ENCODE data around the gene NKD2. TPM values are rescaled to one million over a fixed set of nuclear protein-coding genes. Genes with fewer than 3 reads are reported as not detected.

Gene NKD2
- total RNA-seq (2.3 TPM), polyA plus RNA-seq (ENCODE audit: insufficient read depth in 1 of 8, insufficient read length in 8 of 8, low replicate concordance in 1 of 8) (1 to 10 TPM; 1.5 to 5.3 (median 2.5) TPM)
- long read RNA-seq, donor 1: 0 reads
- long read RNA-seq, donor 2: 0 reads
- long read RNA-seq, donor 3: 0 reads
- long read RNA-seq, donor 4, partial matches to known transcripts: 0 of 1 reads
- long read RNA-seq, donor 4, other reads (novel, unspliced or antisense): 0 of 1 reads
- long read RNA-seq, donor 5, partial matches to known transcripts: 0 of 2 reads
- long read RNA-seq, donor 5, other reads (novel, unspliced or antisense): 0 of 2 reads
- long read RNA-seq, donor 6: 0 reads
- long read RNA-seq, donor 7: 0 reads
- long read RNA-seq, donor 8: 0 reads
- long read RNA-seq, donor 9, partial matches to known transcripts: 0 of 1 reads
- long read RNA-seq, donor 9, other reads (novel, unspliced or antisense): 0 of 1 reads
- long read RNA-seq, donor 10: 0 reads
- long read RNA-seq, donor 11: 0 reads

- H3K4me3 ChIP-seq (ENCODE audit: low read length): peak within 1 kb of the TSS; percentile 19
- H3K27ac ChIP-seq (ENCODE audit: low read length): no peak within 1 kb of the TSS
- H3K36me3 ChIP-seq (ENCODE audit: control insufficient read depth, insufficient read depth, low read length): no peaks in the 10 kb centered on the region
- WGBS (ENCODE audit: insufficient coverage): under 1% methylated on average over 100 of the region's 108 CpGs
- peaks cover 80% of the 10 kb centered on the region for H3K27me3 ChIP-seq (ENCODE audit: control insufficient read depth, insufficient read depth, low read length)
- H3K4me1 ChIP-seq (ENCODE audit: control insufficient read depth, insufficient read depth, low read length): peaks cover 39% of the 10 kb centered on the region
- no peaks in the 10 kb centered on the region for H3K9me3 ChIP-seq (replicated peaks; ENCODE audit: control insufficient read depth, low read depth, low read length)
- DNase-seq: no peak
Measured at GRCh38 chr5:1008451-1009358, at the start of gene NKD2. Gene NKD2 (plus strand): TSS chr5:1008802. CDS start chr5:1009058, 256 bp downstream.

GRCh38 chr5:959581-960531 lies 48.7 kb upstream of the NKD2 start:
- Histone ChIP-seq H3K4me3 (ENCODE audit: low read length) (no peak overlapping the region), H3K27ac (ENCODE audit: low read length) (no peak overlapping the region), H3K36me3 (ENCODE audit: control insufficient read depth, insufficient read depth, low read length) (no peaks in the 10 kb centered on the region), H3K9me3 (replicated peaks; ENCODE audit: control insufficient read depth, low read depth, low read length) (no peaks in the 10 kb centered on the region), H3K4me1 (ENCODE audit: control insufficient read depth, insufficient read depth, low read length) (peaks cover 70% of the 10 kb centered on the region), H3K27me3 (ENCODE audit: control insufficient read depth, insufficient read depth, low read length) (peaks cover 53% of the 10 kb centered on the region)
- no peak for DNase-seq
- WGBS (ENCODE audit: insufficient coverage): 79% methylated on average over 46 of the region's 47 CpGs

GRCh38 chr5:960551-960950 lies 48.1 kb upstream of the NKD2 start:
- Histone ChIP-seq H3K27me3 (ENCODE audit: control insufficient read depth, insufficient read depth, low read length) (peaks cover 54% of the 10 kb centered on the region), H3K4me1 (ENCODE audit: control insufficient read depth, insufficient read depth, low read length) (peaks cover 71% of the 10 kb centered on the region)

GRCh38 chr5:961002-961710 lies 47.4 kb upstream of the NKD2 start:
- 65% methylated on average over 26 of the region's 27 CpGs for WGBS (ENCODE audit: insufficient coverage)
- Histone ChIP-seq H3K4me1 (ENCODE audit: control insufficient read depth, insufficient read depth, low read length) (peaks cover 66% of the 10 kb centered on the region), H3K27me3 (ENCODE audit: control insufficient read depth, insufficient read depth, low read length) (peaks cover 53% of the 10 kb centered on the region), H3K27ac (ENCODE audit: low read length) (no peak overlapping the region), H3K4me3 (ENCODE audit: low read length) (no peak overlapping the region), H3K36me3 (ENCODE audit: control insufficient read depth, insufficient read depth, low read length) (no peaks in the 10 kb centered on the region), H3K9me3 (replicated peaks; ENCODE audit: control insufficient read depth, low read depth, low read length) (no peaks in the 10 kb centered on the region)
- no peak for DNase-seq

More at GRCh38 chr5:960551-960950, 48.1 kb upstream of the NKD2 start:
- no peak for DNase-seq
- no peak overlapping the region for H3K4me3 ChIP-seq (ENCODE audit: low read length)
- H3K9me3 ChIP-seq (replicated peaks; ENCODE audit: control insufficient read depth, low read depth, low read length): no peaks in the 10 kb centered on the region
- WGBS (ENCODE audit: insufficient coverage): 39% methylated on average over 2 of the region's 7 CpGs
- H3K36me3 ChIP-seq (ENCODE audit: control insufficient read depth, insufficient read depth, low read length): no peaks in the 10 kb centered on the region
- H3K27ac ChIP-seq (ENCODE audit: low read length): no peak overlapping the region

GRCh38 chr5:961711-962240 lies 46.8 kb upstream of the NKD2 start:
- WGBS (ENCODE audit: insufficient coverage): 86% methylated on average over 23 of the region's 24 CpGs
- H3K9me3 ChIP-seq (replicated peaks; ENCODE audit: control insufficient read depth, low read depth, low read length): no peaks in the 10 kb centered on the region
- H3K36me3 ChIP-seq (ENCODE audit: control insufficient read depth, insufficient read depth, low read length): no peaks in the 10 kb centered on the region
- no peak for DNase-seq
- H3K4me1 ChIP-seq (ENCODE audit: control insufficient read depth, insufficient read depth, low read length): peaks cover 60% of the 10 kb centered on the region
- peaks cover 51% of the 10 kb centered on the region for H3K27me3 ChIP-seq (ENCODE audit: control insufficient read depth, insufficient read depth, low read length)
- H3K27ac ChIP-seq (ENCODE audit: low read length): no peak overlapping the region
- H3K4me3 ChIP-seq (ENCODE audit: low read length): no peak overlapping the region

GRCh38 chr5:962386-962785 lies 46.2 kb upstream of the NKD2 start:
- Histone ChIP-seq H3K27me3 (ENCODE audit: control insufficient read depth, insufficient read depth, low read length) (peaks cover 51% of the 10 kb centered on the region), H3K9me3 (replicated peaks; ENCODE audit: control insufficient read depth, low read depth, low read length) (no peaks in the 10 kb centered on the region), H3K36me3 (ENCODE audit: control insufficient read depth, insufficient read depth, low read length) (no peaks in the 10 kb centered on the region), H3K4me3 (ENCODE audit: low read length) (no peak overlapping the region), H3K27ac (ENCODE audit: low read length) (no peak overlapping the region), H3K4me1 (ENCODE audit: control insufficient read depth, insufficient read depth, low read length) (peaks cover 54% of the 10 kb centered on the region)
- 86% methylated on average over 14 of the region's 15 CpGs for whole genome bisulfite sequencing (ENCODE audit: insufficient coverage)
- DNase-seq: no peak

GRCh38 chr5:962801-963200 lies 45.8 kb upstream of the NKD2 start:
- Histone ChIP-seq H3K9me3 (replicated peaks; ENCODE audit: control insufficient read depth, low read depth, low read length) (no peaks in the 10 kb centered on the region), H3K27me3 (ENCODE audit: control insufficient read depth, insufficient read depth, low read length) (peaks cover 51% of the 10 kb centered on the region), H3K36me3 (ENCODE audit: control insufficient read depth, insufficient read depth, low read length) (no peaks in the 10 kb centered on the region), H3K4me1 (ENCODE audit: control insufficient read depth, insufficient read depth, low read length) (peaks cover 50% of the 10 kb centered on the region), H3K27ac (ENCODE audit: low read length) (no peak overlapping the region), H3K4me3 (ENCODE audit: low read length) (no peak overlapping the region)
- WGBS (ENCODE audit: insufficient coverage): 90% methylated on average over 8 of the region's 12 CpGs
- no peak for DNase-seq

- DNase-seq: no peak
- no peaks in the 10 kb centered on the region for H3K36me3 ChIP-seq (ENCODE audit: control insufficient read depth, insufficient read depth, low read length)
- no peak overlapping the region for H3K4me3 ChIP-seq (ENCODE audit: low read length)
- H3K27ac ChIP-seq (ENCODE audit: low read length): peak overlapping the region; percentile 55
- H3K27me3 ChIP-seq (ENCODE audit: control insufficient read depth, insufficient read depth, low read length): peaks cover 50% of the 10 kb centered on the region
- 75% methylated on average over 5 of the region's 10 CpGs for WGBS (ENCODE audit: insufficient coverage)
- peaks cover 45% of the 10 kb centered on the region for H3K4me1 ChIP-seq (ENCODE audit: control insufficient read depth, insufficient read depth, low read length)
- H3K9me3 ChIP-seq (replicated peaks; ENCODE audit: control insufficient read depth, low read depth, low read length): no peaks in the 10 kb centered on the region
Measured at GRCh38 chr5:963310-963672, 45.3 kb upstream of the NKD2 start.

All from muscle of leg (tissue), 16 donors.